CD4-positive, alpha-beta T cell treated with Interleukin-15 for 4 hours (primary cell): ENCODE data around the gene SYNGR2.
A peak's percentile ranks its signal among the peaks of the same experiment; 100 is the strongest.

Experiments
- DNase-seq: peaks from one replicate; pipeline ENCODE4 v3.0.0-alpha.2; 2020; ENCODE audit warnings: low spot score

SYNGR2 gene

GRCh38 chr17:78143214-78144146, 24.9 kb upstream of the SYNGR2 start:
- no peak for DNase-seq

GRCh38 chr17:78144147-78144719, 24.1 kb upstream of the SYNGR2 start:
- DNase-seq: no peak

GRCh38 chr17:78144736-78145641, 23.4 kb upstream of the SYNGR2 start:
- no peak for DNase-seq

- no peak for DNase-seq
Observed at GRCh38 chr17:78146471-78146869, 21.9 kb upstream of the SYNGR2 start.

- DNase-seq: no peak
Observed at GRCh38 chr17:78146881-78147280, 21.5 kb upstream of the SYNGR2 start.

GRCh38 chr17:78147315-78147998, 20.9 kb upstream of the SYNGR2 start:
- DNase-seq: no peak

GRCh38 chr17:78148286-78149016, 19.9 kb upstream of the SYNGR2 start:
- no peak for DNase-seq

GRCh38 chr17:78151514-78152008, 16.8 kb upstream of the SYNGR2 start:
- DNase-seq: no peak

GRCh38 chr17:78154903-78155811, 13.2 kb upstream of the SYNGR2 start:
- DNase-seq: no peak

GRCh38 chr17:78159575-78160158, 8.7 kb upstream of the SYNGR2 start:
- no peak for DNase-seq

GRCh38 chr17:78163881-78164747, 4.3 kb upstream of the SYNGR2 start:
- DNase-seq: no peak

GRCh38 chr17:78164748-78165607, 3.4 kb upstream of the SYNGR2 start:
- no peak for DNase-seq

- DNase-seq: no peak
Observed at GRCh38 chr17:78166416-78166815, 2.0 kb upstream of the SYNGR2 start.

- DNase-seq: peak; percentile 48
Observed at GRCh38 chr17:78168903-78169793, 767 bp downstream of the SYNGR2 start.

GRCh38 chr17:78170692-78171590, 2.6 kb downstream of the SYNGR2 start:
- no peak for DNase-seq
